ENCODE results near the gene SPOP.

- TF ChIP-seq, protein P1, sequence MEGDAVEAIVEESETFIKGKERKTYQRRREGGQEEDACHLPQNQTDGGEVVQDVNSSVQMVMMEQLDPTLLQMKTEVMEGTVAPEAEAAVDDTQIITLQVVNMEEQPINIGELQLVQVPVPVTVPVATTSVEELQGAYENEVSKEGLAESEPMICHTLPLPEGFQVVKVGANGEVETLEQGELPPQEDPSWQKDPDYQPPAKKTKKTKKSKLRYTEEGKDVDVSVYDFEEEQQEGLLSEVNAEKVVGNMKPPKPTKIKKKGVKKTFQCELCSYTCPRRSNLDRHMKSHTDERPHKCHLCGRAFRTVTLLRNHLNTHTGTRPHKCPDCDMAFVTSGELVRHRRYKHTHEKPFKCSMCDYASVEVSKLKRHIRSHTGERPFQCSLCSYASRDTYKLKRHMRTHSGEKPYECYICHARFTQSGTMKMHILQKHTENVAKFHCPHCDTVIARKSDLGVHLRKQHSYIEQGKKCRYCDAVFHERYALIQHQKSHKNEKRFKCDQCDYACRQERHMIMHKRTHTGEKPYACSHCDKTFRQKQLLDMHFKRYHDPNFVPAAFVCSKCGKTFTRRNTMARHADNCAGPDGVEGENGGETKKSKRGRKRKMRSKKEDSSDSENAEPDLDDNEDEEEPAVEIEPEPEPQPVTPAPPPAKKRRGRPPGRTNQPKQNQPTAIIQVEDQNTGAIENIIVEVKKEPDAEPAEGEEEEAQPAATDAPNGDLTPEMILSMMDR (IDR thresholded peaks at IDR 0.05): no peak
- TF ChIP-seq ZFX (IDR thresholded peaks at IDR 0.05; ENCODE audit: borderline replicate concordance): no peak
Measured at GRCh38 chr17:49552070-49552751, 125.7 kb downstream of the SPOP start.
